Stimulated activated CD4-positive, alpha-beta T cell treated with anti-CD3 and anti-CD28 coated beads, TNF-alpha, amount 100 ng/mL, for 4 hours (primary cell): ENCODE data around the gene PEX16.

Experiments used
- DNase-seq, 3 experiments: peaks; one replicate each; pipeline ENCODE4 v3.0.0-alpha.2; 2020; ENCODE audit warnings: low read depth in 3 of 3

Gene PEX16

GRCh38 chr11:45877221-45877620 lies 40.5 kb downstream of the PEX16 start:
- DNase-seq = no peak

GRCh38 chr11:45876401-45876800 lies 41.3 kb downstream of the PEX16 start:
- no peak for DNase-seq

- DNase-seq = no peak
Measured at GRCh38 chr11:45872651-45873356, 44.9 kb downstream of the PEX16 start.

- DNase-seq = no peak
Measured at GRCh38 chr11:45871638-45872037, 46.0 kb downstream of the PEX16 start.

GRCh38 chr11:45870706-45871105 lies 47.0 kb downstream of the PEX16 start:
- no peak for DNase-seq

GRCh38 chr11:45869551-45869950 lies 48.1 kb downstream of the PEX16 start:
- DNase-seq = no peak

- no peak for DNase-seq
Measured at GRCh38 chr11:45864041-45864440, 53.6 kb downstream of the PEX16 start.

- DNase-seq = no peak
Measured at GRCh38 chr11:45860764-45861510, 56.7 kb downstream of the PEX16 start.

- no peak for DNase-seq
Measured at GRCh38 chr11:45860348-45860747, 57.3 kb downstream of the PEX16 start.
